Spleen (tissue), 7 donors: ENCODE data around the gene IPCEF1.

ENCODE experiments used
- CTCF ChIP-seq, 11 experiments: fragments of 200-600 bp in 7 of 11; fragments of 450-650 bp in 4 of 11; sonication (generic) in 4 of 11; IDR thresholded peaks in 8 of 11; conservative IDR thresholded peaks in 3 of 11; 1 replicate in 7 of 11; 2 replicates in 4 of 11; pipeline versions ENCODE4 v1.4.0 to v1.8.0; 2016 to 2021; ENCODE audit warnings: antibody characterized with exemption in 11 of 11, inconsistent platforms in 4 of 11, mild to moderate bottlenecking in 1 of 11
- POLR2A ChIP-seq, 3 donors: fragments of 450-650 bp; IDR thresholded peaks; one replicate each; pipeline ENCODE4 v1.5.1; 2017; ENCODE audit warnings: antibody characterized with exemption in 3 of 3, mild to moderate bottlenecking in 1 of 3
- donor health status: DM: no; HTN: no; CAD: no; lungs with moderate emphysema.
- donor health status: DM: no; HTN: no; CAD: no.
- donor health status: DM: no; HTN: no; CAD: no.

GRCh38 chr6:154297210-154297609 is 59.4 kb downstream of the IPCEF1 start:
- no peak for TF ChIP-seq CTCF (IDR thresholded peaks at IDR 0.05 in 8 of 11, conservative IDR thresholded peaks at IDR 0.05 in 3 of 11)
- no peak for TF ChIP-seq POLR2A (IDR thresholded peaks at IDR 0.05)
